ENCODE measurements around the gene SPTBN1. TPM values are rescaled to one million over a fixed set of nuclear protein-coding genes. Genes with fewer than 3 reads are reported as not detected.

Gene SPTBN1
- total RNA-seq, 1 experiment from 2014 or later = 262 TPM

DNA sequence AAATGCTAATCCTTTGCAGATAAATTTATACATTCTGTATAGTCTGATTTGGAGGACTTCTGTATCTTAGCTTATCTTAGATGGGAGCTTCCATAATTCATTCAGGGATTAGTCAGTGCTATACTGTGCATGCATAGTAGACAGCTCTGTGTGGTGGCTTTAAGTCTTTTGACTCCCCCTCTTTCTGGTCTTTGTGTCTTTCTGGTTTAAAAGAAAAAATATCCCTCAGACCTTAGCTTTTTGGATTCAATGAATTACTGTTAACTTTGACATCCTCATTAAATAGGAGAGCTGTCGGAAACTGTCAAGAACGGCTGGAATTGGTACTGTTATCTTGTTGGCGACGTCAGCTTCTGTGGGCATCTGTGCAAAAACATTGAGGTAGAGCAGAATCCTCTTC is 130.4 kb downstream of the SPTBN1 start:
- Histone ChIP-seq H3K4me1 (replicated peaks; ENCODE audit: insufficient read depth) (peaks cover 33% of the 10 kb centered on the region), H3K9me3 (ENCODE audit: insufficient read depth, low read depth) (no peaks in the 10 kb centered on the region), H3K79me2 (ENCODE audit: low read depth) (peaks cover 100% of the 10 kb centered on the region), H3K27ac (no peak overlapping the region), H3K4me2 (no peak overlapping the region), H4K20me1 (ENCODE audit: insufficient read depth) (peaks cover 14% of the 10 kb centered on the region), H3F3A (ENCODE audit: insufficient read depth, low read depth) (peaks cover 20% of the 10 kb centered on the region), H3K27me3 (ENCODE audit: insufficient read depth, low read depth) (no peaks in the 10 kb centered on the region), H3K4me3 (no peak overlapping the region), H3K9me2 (ENCODE audit: insufficient read depth) (no peaks in the 10 kb centered on the region), H2AFZ (no peak overlapping the region), H3K36me3 (ENCODE audit: low read depth) (no peaks in the 10 kb centered on the region; the same call in 1 of the 2 replicates)
- no TSS peak for BruUV-seq (replicated peaks)
- ChIA-PET POLR2A (ENCODE audit: unreplicated experiment) (no interaction called here), CTCF (no interaction called here)
- no peak for DNase-seq
- TF ChIP-seq, protein P1, sequence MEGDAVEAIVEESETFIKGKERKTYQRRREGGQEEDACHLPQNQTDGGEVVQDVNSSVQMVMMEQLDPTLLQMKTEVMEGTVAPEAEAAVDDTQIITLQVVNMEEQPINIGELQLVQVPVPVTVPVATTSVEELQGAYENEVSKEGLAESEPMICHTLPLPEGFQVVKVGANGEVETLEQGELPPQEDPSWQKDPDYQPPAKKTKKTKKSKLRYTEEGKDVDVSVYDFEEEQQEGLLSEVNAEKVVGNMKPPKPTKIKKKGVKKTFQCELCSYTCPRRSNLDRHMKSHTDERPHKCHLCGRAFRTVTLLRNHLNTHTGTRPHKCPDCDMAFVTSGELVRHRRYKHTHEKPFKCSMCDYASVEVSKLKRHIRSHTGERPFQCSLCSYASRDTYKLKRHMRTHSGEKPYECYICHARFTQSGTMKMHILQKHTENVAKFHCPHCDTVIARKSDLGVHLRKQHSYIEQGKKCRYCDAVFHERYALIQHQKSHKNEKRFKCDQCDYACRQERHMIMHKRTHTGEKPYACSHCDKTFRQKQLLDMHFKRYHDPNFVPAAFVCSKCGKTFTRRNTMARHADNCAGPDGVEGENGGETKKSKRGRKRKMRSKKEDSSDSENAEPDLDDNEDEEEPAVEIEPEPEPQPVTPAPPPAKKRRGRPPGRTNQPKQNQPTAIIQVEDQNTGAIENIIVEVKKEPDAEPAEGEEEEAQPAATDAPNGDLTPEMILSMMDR (conservative IDR thresholded peaks at IDR 0.05) = no peak
- TF ChIP-seq EZH2 (IDR thresholded peaks at IDR 0.05; ENCODE audit: low read depth) = no peak
- intact Hi-C loops (cut with micrococcal nuclease; ENCODE audit: unreplicated experiment) = no loop called here

DNA sequence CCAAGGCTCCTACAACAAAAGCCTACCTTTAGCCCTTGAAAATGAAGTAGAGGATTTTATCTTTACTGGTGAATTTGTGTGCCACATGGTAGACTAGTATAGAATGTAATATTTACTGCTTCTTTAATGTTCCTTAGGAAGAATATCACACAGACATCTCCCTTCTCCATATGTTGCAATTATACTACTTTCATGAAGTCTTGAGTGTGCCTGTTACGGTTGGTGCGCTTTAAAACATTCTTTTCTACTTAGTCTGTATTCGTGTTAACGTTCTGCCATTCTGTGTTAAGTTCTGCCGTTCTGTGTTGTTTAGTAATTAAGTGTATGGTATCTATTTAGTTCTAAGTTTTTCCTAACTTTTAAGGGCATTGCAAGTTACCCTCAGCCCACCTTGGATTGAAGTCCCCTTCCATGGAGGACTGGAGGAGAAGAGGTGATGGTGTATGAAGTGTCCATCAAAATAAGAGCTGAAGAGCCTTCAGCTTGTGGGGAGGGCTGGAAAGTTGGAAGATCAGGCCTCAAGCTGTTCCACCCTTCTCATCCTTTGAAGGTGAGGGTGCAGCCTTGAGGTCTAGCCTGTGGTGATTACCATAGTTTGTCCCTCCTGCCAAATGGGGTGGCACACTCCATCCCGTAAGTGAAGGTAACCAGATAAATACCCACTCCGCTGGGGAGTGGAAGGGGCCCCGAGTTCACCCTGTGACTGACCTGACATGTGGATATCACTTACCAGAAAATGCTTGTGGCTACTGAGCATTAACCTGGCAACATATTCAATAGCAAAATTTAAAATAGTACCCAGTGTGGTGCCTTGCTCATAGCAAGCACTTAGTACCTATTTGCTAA is 131.3 kb downstream of the SPTBN1 start:
- Histone ChIP-seq H3K4me2 (no peak overlapping the region), H4K20me1 (ENCODE audit: insufficient read depth) (peaks cover 14% of the 10 kb centered on the region), H3K27ac (no peak overlapping the region; the same call in 1 of the 2 replicates), H3K9me3 (ENCODE audit: insufficient read depth, low read depth) (no peaks in the 10 kb centered on the region), H3K4me3 (no peak overlapping the region), H3K27me3 (ENCODE audit: insufficient read depth, low read depth) (no peaks in the 10 kb centered on the region), H3K36me3 (ENCODE audit: low read depth) (peaks cover under 1% of the 10 kb centered on the region; the same call in 1 of the 2 replicates), H3K9me2 (ENCODE audit: insufficient read depth) (no peaks in the 10 kb centered on the region), H3F3A (ENCODE audit: insufficient read depth, low read depth) (peaks cover 20% of the 10 kb centered on the region), H2AFZ (no peak overlapping the region), H3K79me2 (ENCODE audit: low read depth) (peaks cover 100% of the 10 kb centered on the region), H3K4me1 (replicated peaks; ENCODE audit: insufficient read depth) (peaks cover 33% of the 10 kb centered on the region)
- POLR2A ChIA-PET (ENCODE audit: unreplicated experiment) = interaction anchor here (0.7 kb wide), 1 partner anchor 103 kb away, joined by 3 read pairs; no protein-coding TSS in a partner anchor
- DNase-seq = no peak
- no TSS peak for BruUV-seq (replicated peaks)
- TF ChIP-seq, protein P1 (conservative IDR thresholded peaks at IDR 0.05) = no peak
- no peak for TF ChIP-seq EZH2 (IDR thresholded peaks at IDR 0.05; ENCODE audit: low read depth)
- intact Hi-C loops (cut with micrococcal nuclease; ENCODE audit: unreplicated experiment) = no loop called here
- CTCF ChIA-PET = no interaction called here

DNA sequence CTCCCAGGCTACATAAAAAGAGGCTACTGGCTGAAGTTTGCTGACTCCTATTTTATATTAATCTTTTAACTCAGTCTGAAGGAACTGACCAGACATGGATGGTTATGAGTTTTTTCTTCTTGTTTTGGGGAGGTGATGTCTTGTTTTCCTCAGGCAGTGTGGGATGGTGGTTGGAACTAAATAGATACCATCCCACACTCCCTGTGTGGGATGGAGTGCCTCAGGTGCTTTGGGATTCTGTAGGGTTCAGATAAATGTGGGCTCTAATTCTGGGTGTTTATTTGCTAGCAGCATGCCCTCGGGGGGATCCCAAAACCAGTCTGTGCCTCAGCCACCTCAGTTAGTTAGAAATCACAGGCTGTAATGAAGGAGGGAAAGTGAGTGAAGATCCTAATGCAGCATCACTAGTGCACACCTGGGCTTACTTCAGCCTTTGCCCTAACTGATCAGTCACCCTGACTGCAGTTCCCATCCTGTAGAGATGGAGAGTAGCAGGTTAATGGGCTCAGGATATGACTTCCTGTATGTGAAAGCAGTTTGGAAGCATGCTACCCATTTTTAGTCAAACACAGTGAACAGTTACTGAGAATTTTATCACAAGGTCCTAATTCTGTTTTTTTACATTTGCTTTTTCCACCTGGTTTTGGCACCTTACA is 132.2 kb downstream of the SPTBN1 start:
- H3K9me3 ChIP-seq (ENCODE audit: insufficient read depth, low read depth) = no peaks in the 10 kb centered on the region
- H3K36me3 ChIP-seq (ENCODE audit: low read depth) = peaks cover 4% of the 10 kb centered on the region; the same call in 1 of the 2 replicates
- H3K9me2 ChIP-seq (ENCODE audit: insufficient read depth) = no peaks in the 10 kb centered on the region
- CTCF ChIA-PET = no interaction called here
- H3K4me1 ChIP-seq (replicated peaks; ENCODE audit: insufficient read depth) = peaks cover 33% of the 10 kb centered on the region
- TF ChIP-seq, protein P1 (conservative IDR thresholded peaks at IDR 0.05) = no peak
- no peak for TF ChIP-seq EZH2 (IDR thresholded peaks at IDR 0.05; ENCODE audit: low read depth)
- POLR2A ChIA-PET (ENCODE audit: unreplicated experiment) = no interaction called here
- no peak overlapping the region for H3K4me2 ChIP-seq
- no peak overlapping the region for H2AFZ ChIP-seq
- no TSS peak for BruUV-seq (replicated peaks)
- no peak overlapping the region for H3K4me3 ChIP-seq
- H3K27ac ChIP-seq = peak overlapping the region; percentile 13; the same call in 1 of the 2 replicates
- peaks cover 100% of the 10 kb centered on the region for H3K79me2 ChIP-seq (ENCODE audit: low read depth)
- DNase-seq = no peak
- H3F3A ChIP-seq (ENCODE audit: insufficient read depth, low read depth) = peaks cover 20% of the 10 kb centered on the region
- peaks cover 14% of the 10 kb centered on the region for H4K20me1 ChIP-seq (ENCODE audit: insufficient read depth)
- no peaks in the 10 kb centered on the region for H3K27me3 ChIP-seq (ENCODE audit: insufficient read depth, low read depth)
- intact Hi-C loops (cut with micrococcal nuclease; ENCODE audit: unreplicated experiment) = no loop called here

All from PC-9 (cell line).